ENCODE data around the gene AP2B1.

DNA sequence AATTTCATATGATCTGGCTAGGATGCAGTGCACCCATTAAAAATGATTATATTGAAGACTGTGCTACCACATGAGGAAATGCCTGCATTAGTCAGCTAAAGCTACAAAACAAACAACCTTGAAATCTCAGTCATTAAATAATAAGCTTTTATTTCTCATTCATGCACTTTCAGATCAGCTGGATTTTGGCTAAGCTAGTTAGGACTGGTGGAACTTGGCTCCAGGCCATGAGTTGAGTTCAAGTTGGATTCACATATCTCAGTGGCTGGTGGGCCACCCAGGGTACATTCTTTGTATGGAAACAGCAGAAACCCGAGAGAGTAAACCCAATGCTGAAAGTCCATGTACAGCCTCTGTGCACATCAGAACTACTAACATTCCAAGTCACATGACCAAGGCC, 43.3 kb upstream of the AP2B1 start:
- TF ChIP-seq NFIC (IDR thresholded peaks at IDR 0.05) (no peak), EP300 (IDR thresholded peaks at IDR 0.05; ENCODE audit: borderline replicate concordance) (no peak), ZBTB7A (IDR thresholded peaks at IDR 0.05; ENCODE audit: low read depth) (no peak), EGR1 (IDR thresholded peaks at IDR 0.05) (no peak), RAD21 (IDR thresholded peaks at IDR 0.05; ENCODE audit: low read depth) (no peak), TAF1 (IDR thresholded peaks at IDR 0.05; ENCODE audit: low read depth) (no peak), CREB1 (IDR thresholded peaks at IDR 0.05; ENCODE audit: low read depth) (no peak)
- TF ChIP-seq, protein P1, sequence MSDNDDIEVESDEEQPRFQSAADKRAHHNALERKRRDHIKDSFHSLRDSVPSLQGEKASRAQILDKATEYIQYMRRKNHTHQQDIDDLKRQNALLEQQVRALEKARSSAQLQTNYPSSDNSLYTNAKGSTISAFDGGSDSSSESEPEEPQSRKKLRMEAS (IDR thresholded peaks at IDR 0.05) = no peak

Data from Ishikawa (cell line).